ENCODE data around the gene RETNLB. TPM values are rescaled to one million over a fixed set of nuclear protein-coding genes. Genes with fewer than 3 reads are reported as not detected.

Gene RETNLB
- total and polyA plus RNA-seq, 2 of the 4 experiments (the other 2 are of a cell fraction), result not detected

DNA sequence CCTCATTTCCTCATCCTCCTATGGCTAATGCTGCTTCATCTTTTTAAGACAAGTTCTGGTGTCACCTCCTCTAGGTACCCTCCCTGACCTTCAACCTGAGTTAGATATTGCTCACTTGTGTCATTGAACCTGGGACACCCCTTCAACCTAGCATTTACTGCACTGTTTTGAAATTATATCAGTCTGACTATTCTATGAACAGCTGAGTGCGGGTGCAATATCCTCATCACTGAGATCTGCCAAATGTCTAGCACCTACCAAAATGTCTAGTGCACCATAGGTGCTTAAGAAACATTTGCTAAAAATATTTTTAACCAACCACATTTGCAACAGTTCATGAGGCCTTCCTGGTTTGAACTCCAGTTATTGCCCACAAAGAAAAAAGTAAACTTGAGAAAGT, 34.5 kb downstream of the RETNLB start:
- ChIA-PET POLR2A (ENCODE audit: unreplicated experiment) (no interaction called here), CTCF (no interaction called here)
- no peak overlapping the region for H4K8ac ChIP-seq (ENCODE audit: low read depth in 2 of 2, low read length in 2 of 2)
- H3K79me1 ChIP-seq (ENCODE audit: low read depth in 1 of 2, low read length in 2 of 2), result no peaks in the 10 kb centered on the region
- no peak overlapping the region for H3K27ac ChIP-seq (ENCODE audit: insufficient read depth, low read length)
- H3K4me3 ChIP-seq (ENCODE audit: insufficient read depth, low read depth, low read length), result no peak overlapping the region
- no peak for DNase-seq
- no peak overlapping the region for H3K9ac ChIP-seq (ENCODE audit: low read depth, low read length)
- no peak overlapping the region for H2AK5ac ChIP-seq (ENCODE audit: low read depth, low read length)
- H3K14ac ChIP-seq (replicated peaks; ENCODE audit: low read depth, low read length), result no peak overlapping the region
- no peak overlapping the region for H2AFZ ChIP-seq (replicated peaks; ENCODE audit: low read length, poor library complexity)
- no peak overlapping the region for H3K4ac ChIP-seq (ENCODE audit: low read depth, low read length)
- H3K18ac ChIP-seq (ENCODE audit: low read depth, low read length), result no peak overlapping the region
- no peaks in the 10 kb centered on the region for H3K4me1 ChIP-seq (ENCODE audit: control insufficient read depth, insufficient read depth, low read length)
- H2AK9ac ChIP-seq (replicated peaks; ENCODE audit: low read depth, low read length, poor library complexity), result no peak overlapping the region
- no peak overlapping the region for H3K56ac ChIP-seq (ENCODE audit: extremely low read depth, insufficient read depth, low read length)
- H3K27me3 ChIP-seq (ENCODE audit: control insufficient read depth, insufficient read depth, low read length), result no peaks in the 10 kb centered on the region
- 57% methylated on average over 1 of the region's 1 CpG; no CpG with 5 or more reads in 1 of the 2 experiments for WGBS, 2 experiments (ENCODE audit: extremely low coverage in 2 of 2, insufficient read length in 1 of 2)
- dilution Hi-C loops (cut with HindIII; ENCODE audit: low sequenced_read_pairs, unreplicated experiment) (no loop called here), intact Hi-C loops (cut with micrococcal nuclease) (no loop called here), in situ Hi-C loops (cut with MboI; ENCODE audit: low sequenced_read_pairs) (no loop called here)
- H3K9me3 ChIP-seq (ENCODE audit: control insufficient read depth, insufficient read depth, low read length), result no peaks in the 10 kb centered on the region
- BruUV-seq (replicated peaks), result no TSS peak
- TF ChIP-seq MAZ (IDR thresholded peaks at IDR 0.05; ENCODE audit: borderline replicate concordance, low read depth, low read length), result no peak
- no peak for TF ChIP-seq RFX5 (IDR thresholded peaks at IDR 0.05; ENCODE audit: low read depth, low read length)
- TF ChIP-seq MAFK (IDR thresholded peaks at IDR 0.05; ENCODE audit: low read depth, low read length), result no peak
- TF ChIP-seq, protein P1, sequence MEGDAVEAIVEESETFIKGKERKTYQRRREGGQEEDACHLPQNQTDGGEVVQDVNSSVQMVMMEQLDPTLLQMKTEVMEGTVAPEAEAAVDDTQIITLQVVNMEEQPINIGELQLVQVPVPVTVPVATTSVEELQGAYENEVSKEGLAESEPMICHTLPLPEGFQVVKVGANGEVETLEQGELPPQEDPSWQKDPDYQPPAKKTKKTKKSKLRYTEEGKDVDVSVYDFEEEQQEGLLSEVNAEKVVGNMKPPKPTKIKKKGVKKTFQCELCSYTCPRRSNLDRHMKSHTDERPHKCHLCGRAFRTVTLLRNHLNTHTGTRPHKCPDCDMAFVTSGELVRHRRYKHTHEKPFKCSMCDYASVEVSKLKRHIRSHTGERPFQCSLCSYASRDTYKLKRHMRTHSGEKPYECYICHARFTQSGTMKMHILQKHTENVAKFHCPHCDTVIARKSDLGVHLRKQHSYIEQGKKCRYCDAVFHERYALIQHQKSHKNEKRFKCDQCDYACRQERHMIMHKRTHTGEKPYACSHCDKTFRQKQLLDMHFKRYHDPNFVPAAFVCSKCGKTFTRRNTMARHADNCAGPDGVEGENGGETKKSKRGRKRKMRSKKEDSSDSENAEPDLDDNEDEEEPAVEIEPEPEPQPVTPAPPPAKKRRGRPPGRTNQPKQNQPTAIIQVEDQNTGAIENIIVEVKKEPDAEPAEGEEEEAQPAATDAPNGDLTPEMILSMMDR (conservative IDR thresholded peaks at IDR 0.05; ENCODE audit: low read depth, low read length), result no peak
- TF ChIP-seq, protein P2, sequence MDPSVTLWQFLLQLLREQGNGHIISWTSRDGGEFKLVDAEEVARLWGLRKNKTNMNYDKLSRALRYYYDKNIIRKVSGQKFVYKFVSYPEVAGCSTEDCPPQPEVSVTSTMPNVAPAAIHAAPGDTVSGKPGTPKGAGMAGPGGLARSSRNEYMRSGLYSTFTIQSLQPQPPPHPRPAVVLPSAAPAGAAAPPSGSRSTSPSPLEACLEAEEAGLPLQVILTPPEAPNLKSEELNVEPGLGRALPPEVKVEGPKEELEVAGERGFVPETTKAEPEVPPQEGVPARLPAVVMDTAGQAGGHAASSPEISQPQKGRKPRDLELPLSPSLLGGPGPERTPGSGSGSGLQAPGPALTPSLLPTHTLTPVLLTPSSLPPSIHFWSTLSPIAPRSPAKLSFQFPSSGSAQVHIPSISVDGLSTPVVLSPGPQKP (IDR thresholded peaks at IDR 0.05; ENCODE audit: borderline replicate concordance, low read depth, low read length), result no peak
- no peak for TF ChIP-seq NFE2L2 (IDR thresholded peaks at IDR 0.05; ENCODE audit: low read depth, low read length)
- TF ChIP-seq RCOR1 (IDR thresholded peaks at IDR 0.05; ENCODE audit: insufficient replicate concordance, low read length), result no peak
- no peak for TF ChIP-seq FOS (IDR thresholded peaks at IDR 0.05; ENCODE audit: low read depth, low read length)
- TF ChIP-seq BHLHE40 (IDR thresholded peaks at IDR 0.05; ENCODE audit: low read depth, low read length), result no peak
- TF ChIP-seq CHD1 (IDR thresholded peaks at IDR 0.05; ENCODE audit: low read depth, low read length), result no peak
- no peak overlapping the region for H2BK5ac ChIP-seq (ENCODE audit: low read depth, low read length, poor library complexity, severe bottlenecking)
- H3K23ac ChIP-seq (ENCODE audit: low read depth, low read length), result no peak overlapping the region
- H4K5ac ChIP-seq (ENCODE audit: low read depth, low read length), result no peak overlapping the region
- H2BK120ac ChIP-seq (ENCODE audit: low read depth, low read length), result no peak overlapping the region
- H3K4me2 ChIP-seq (ENCODE audit: low read depth, low read length), result no peak overlapping the region
- no peaks in the 10 kb centered on the region for H3K36me3 ChIP-seq (ENCODE audit: control insufficient read depth, insufficient read depth, low read length)
- H2BK20ac ChIP-seq (ENCODE audit: low read depth, low read length), result no peak overlapping the region
- H2BK15ac ChIP-seq (ENCODE audit: low read depth, low read length), result no peak overlapping the region
- H4K91ac ChIP-seq (ENCODE audit: insufficient read depth, low read depth, low read length), result no peak overlapping the region
- no peaks in the 10 kb centered on the region for H3K9me1 ChIP-seq (ENCODE audit: insufficient read depth, low read length)
- ATAC-seq (ENCODE audit: low read depth), result no peak
- H4K20me1 ChIP-seq (ENCODE audit: insufficient read depth, low read length), result no peaks in the 10 kb centered on the region
